Activated gamma-delta T cell treated with anti-CD3 and anti-CD28 coated beads, Interleukin-2, amount 50 U/mL, for 16 hours (primary cell): ENCODE measurements around the gene MSTO1.
"Not testable (repeated sequence)": the region's sequence is repeated elsewhere in the genome, so short reads cannot be mapped to it uniquely, and the experiment has no call there.

Source experiments
- DNase-seq: peaks from one replicate; pipeline ENCODE4 v3.0.0-alpha.2; 2020; ENCODE audit warnings: low read depth

Gene MSTO1

GRCh38 chr1:155613226-155613625, 3.2 kb downstream of the MSTO1 start:
- DNase-seq: not testable (repeated sequence)

GRCh38 chr1:155622191-155622590, 12.2 kb downstream of the MSTO1 start:
- no peak for DNase-seq

GRCh38 chr1:155623357-155623756, 13.3 kb downstream of the MSTO1 start:
- no peak for DNase-seq

- not testable (repeated sequence) for DNase-seq
Observed at GRCh38 chr1:155626428-155626827, 16.4 kb downstream of the MSTO1 start.

GRCh38 chr1:155636397-155637153, 26.6 kb downstream of the MSTO1 start:
- DNase-seq: no peak

- DNase-seq: no peak
Observed at GRCh38 chr1:155640367-155640766, 30.3 kb downstream of the MSTO1 start.

- DNase-seq: not testable (repeated sequence)
Observed at GRCh38 chr1:155642559-155643180, 32.7 kb downstream of the MSTO1 start.

GRCh38 chr1:155643230-155643629, 33.2 kb downstream of the MSTO1 start:
- no peak for DNase-seq

GRCh38 chr1:155645034-155645598, 35.1 kb downstream of the MSTO1 start:
- no peak for DNase-seq

- no peak for DNase-seq
Observed at GRCh38 chr1:155645648-155646047, 35.6 kb downstream of the MSTO1 start.

- DNase-seq: no peak
Observed at GRCh38 chr1:155646307-155646706, 36.3 kb downstream of the MSTO1 start.

- no peak for DNase-seq
Observed at GRCh38 chr1:155648207-155649147, 38.5 kb downstream of the MSTO1 start.

GRCh38 chr1:155649676-155650075, 39.7 kb downstream of the MSTO1 start:
- DNase-seq: no peak

- DNase-seq: no peak
Observed at GRCh38 chr1:155650231-155650757, 40.3 kb downstream of the MSTO1 start.

- DNase-seq: no peak
Observed at GRCh38 chr1:155651861-155652661, 42.0 kb downstream of the MSTO1 start.

GRCh38 chr1:155652951-155653350, 42.9 kb downstream of the MSTO1 start:
- no peak for DNase-seq

- DNase-seq: no peak
Observed at GRCh38 chr1:155657463-155657862, 47.4 kb downstream of the MSTO1 start.

GRCh38 chr1:155661239-155661638, 51.2 kb downstream of the MSTO1 start:
- DNase-seq: not testable (repeated sequence)
